Keratinocyte (primary cell): ENCODE results near the gene CALCB. TPM values are rescaled to one million over a fixed set of nuclear protein-coding genes. Genes with fewer than 3 reads are reported as not detected.

Experiments
- DNase-seq: peaks from one replicate; pipeline ENCODE4 v3.0.0-alpha.2; 2011; ENCODE audit warnings: low read depth, missing footprints, low spot score
- FAIRE-seq: peaks from 2 replicates; lab custom pipeline; 2011; peaks lifted over from hg19 to GRCh38; lab: Jason Lieb, UNC
- H2AFZ ChIP-seq: 2 replicates; pipeline ENCODE4 v1.6.0; 2012; ENCODE audit warnings: low read length, control low read depth, inconsistent platforms; ENCODE audit not compliant: control insufficient read depth
- H3K27ac ChIP-seq: 2 replicates; pipeline ENCODE4 v1.5.1; 2011; ENCODE audit warnings: low read length; ENCODE audit not compliant: control insufficient read depth, insufficient read depth
- H3K27me3 ChIP-seq: 3 replicates; pipeline ENCODE4 v1.6.0; 2011; ENCODE audit warnings: low read length; ENCODE audit not compliant: control insufficient read depth, insufficient read depth; ENCODE audit errors: extremely low read depth
- H3K36me3 ChIP-seq, 2 experiments: 2 replicates in 1 of 2; 3 replicates in 1 of 2; pipeline ENCODE4 v1.5.1; 2011; ENCODE audit warnings: low read length in 2 of 2, mild to moderate bottlenecking in 1 of 2; ENCODE audit not compliant: control insufficient read depth in 2 of 2, insufficient read depth in 2 of 2; ENCODE audit errors: extremely low read depth in 1 of 2
- H3K4me1 ChIP-seq: 3 replicates; pipeline ENCODE4 v1.5.1; 2011; ENCODE audit warnings: low read length; ENCODE audit not compliant: control insufficient read depth, insufficient read depth; ENCODE audit errors: extremely low read depth
- H3K4me2 ChIP-seq: 3 replicates; pipeline ENCODE4 v1.6.0; 2011; ENCODE audit warnings: low read depth, low read length; ENCODE audit not compliant: control insufficient read depth, insufficient read depth; ENCODE audit errors: extremely low read depth
- H3K4me3 ChIP-seq, 3 experiments: fragments of 200-600 bp in 1 of 3; sonication (generic) in 1 of 3; 2 replicates in 2 of 3; 3 replicates in 1 of 3; pipeline ENCODE4 v1.5.1; 2011 to 2016; ENCODE audit warnings: low read length in 3 of 3, mild to moderate bottlenecking in 3 of 3, control low read depth in 2 of 3, inconsistent platforms in 1 of 3, low read depth in 1 of 3, mixed read lengths in 1 of 3, mixed run types in 1 of 3, moderate library complexity in 1 of 3; ENCODE audit not compliant: control insufficient read depth in 2 of 3, insufficient read depth in 2 of 3; ENCODE audit errors: extremely low read depth in 1 of 3
- H3K79me2 ChIP-seq: 2 replicates; pipeline ENCODE4 v1.6.0; 2012; ENCODE audit warnings: low read length; ENCODE audit not compliant: control insufficient read depth, insufficient read depth
- H3K9ac ChIP-seq: 3 replicates; pipeline ENCODE4 v1.6.0; 2011; ENCODE audit warnings: low read length; ENCODE audit not compliant: control insufficient read depth, insufficient read depth; ENCODE audit errors: extremely low read depth
- H3K9me1 ChIP-seq: 3 replicates; pipeline ENCODE4 v1.6.0; 2011; ENCODE audit warnings: low read length; ENCODE audit not compliant: control insufficient read depth, insufficient read depth; ENCODE audit errors: extremely low read depth
- H3K9me3 ChIP-seq: 2 replicates; pipeline ENCODE4 v1.5.1; 2012; ENCODE audit warnings: low read depth, low read length; ENCODE audit not compliant: control insufficient read depth
- H4K20me1 ChIP-seq: 3 replicates; pipeline ENCODE4 v1.6.0; 2011; ENCODE audit warnings: low read length; ENCODE audit not compliant: control insufficient read depth, insufficient read depth; ENCODE audit errors: extremely low read depth
- CTCF ChIP-seq, 3 experiments: IDR thresholded peaks in 1 of 3; conservative IDR thresholded peaks in 1 of 3; optimal IDR thresholded peaks in 1 of 3; 2 replicates in 2 of 3; 3 replicates in 1 of 3; pipeline versions ENCODE3 to v1.5.1; 2011; ENCODE audit warnings: low read length in 3 of 3, mild to moderate bottlenecking in 3 of 3, moderate library complexity in 2 of 3, control low read depth in 1 of 3, inconsistent platforms in 1 of 3; ENCODE audit not compliant: insufficient read depth in 2 of 3; ENCODE audit errors: extremely low read depth in 1 of 3
- EZH2 ChIP-seq: IDR thresholded peaks from one replicate; pipeline ENCODE4 v1.6.1; 2012; ENCODE audit warnings: inconsistent platforms, mild to moderate bottlenecking, low read length, moderate library complexity
- dilution Hi-C: fragments of 300-500 bp; cut with MboI; formaldehyde crosslinking; loops from one replicate; pipeline ENCODE4 v1.7.0; 2020; ENCODE audit warnings: low sequenced_read_pairs; ENCODE audit not compliant: extremely low pct_ligation_motif_present
- polyA plus RNA-seq, 5 experiments: library from polyadenylated mRNA; depleted of rRNA in 3 of 5; stranded (reverse) in 3 of 5; stranded (forward) in 1 of 5; unstranded in 1 of 5; fragments of >200 nt; gene quantifications; 1 replicate in 1 of 5; 2 replicates in 3 of 5; 3 replicates in 1 of 5; pipeline versions ENCODE4 v1.2.1 to v1.2.3, GENCODE V29; 2011 to 2012; ENCODE audit warnings: missing spikeins in 2 of 5, low read depth in 1 of 5, low replicate concordance in 1 of 5

The CALCB gene
- polyA plus RNA-seq, 1 donor (not counting 4 experiments of a cell fraction or from before 2014, with no cell fraction given): not detected

GRCh38 chr11:15091625-15092024 lies 18.2 kb downstream of the CALCB start:
- no peak for FAIRE-seq

GRCh38 chr11:15093432-15093831 lies 20.0 kb downstream of the CALCB start:
- Histone ChIP-seq H3K4me1 (peaks cover 2% of the 10 kb centered on the region), H2AFZ (no peak overlapping the region), H3K9me1 (no peaks in the 10 kb centered on the region), H3K4me2 (no peak overlapping the region), H3K4me3 (no peak overlapping the region), H3K9ac (no peak overlapping the region), H3K9me3 (no peaks in the 10 kb centered on the region), H3K27me3 (no peaks in the 10 kb centered on the region), H3K79me2 (no peaks in the 10 kb centered on the region), H3K36me3 (no peaks in the 10 kb centered on the region), H3K27ac (no peak overlapping the region), H4K20me1 (no peaks in the 10 kb centered on the region)
- DNase-seq (no peak), FAIRE-seq (no peak)
- dilution Hi-C loops: no loop called here
- TF ChIP-seq EZH2 (no peak), CTCF (optimal IDR thresholded peaks at IDR 0.05 in 1 of 3, IDR thresholded peaks at IDR 0.05 in 1 of 3, conservative IDR thresholded peaks at IDR 0.05 in 1 of 3; ENCODE audit: extremely low read depth in 1 of 3, insufficient read depth in 2 of 3, low read length in 3 of 3) (no peak)

More at GRCh38 chr11:15091625-15092024, 18.2 kb downstream of the CALCB start:
- DNase-seq: no peak
- Histone ChIP-seq H3K9me3 (no peaks in the 10 kb centered on the region), H2AFZ (no peak overlapping the region), H3K4me1 (peaks cover 2% of the 10 kb centered on the region), H3K9me1 (no peaks in the 10 kb centered on the region), H3K4me3 (no peak overlapping the region), H3K79me2 (no peaks in the 10 kb centered on the region), H3K9ac (no peak overlapping the region), H3K27me3 (no peaks in the 10 kb centered on the region), H3K27ac (no peak overlapping the region), H3K4me2 (no peak overlapping the region), H3K36me3 (no peaks in the 10 kb centered on the region), H4K20me1 (no peaks in the 10 kb centered on the region)
- no peak for TF ChIP-seq EZH2
- TF ChIP-seq CTCF (optimal IDR thresholded peaks at IDR 0.05 in 1 of 3, IDR thresholded peaks at IDR 0.05 in 1 of 3, conservative IDR thresholded peaks at IDR 0.05 in 1 of 3; ENCODE audit: extremely low read depth in 1 of 3, insufficient read depth in 2 of 3, low read length in 3 of 3): no peak
- dilution Hi-C loops: no loop called here
